ENCODE results near the gene ZNF319.

GRCh38 chr16:58034128-58034685 lies 33.7 kb upstream of the ZNF319 start:
- TF ChIP-seq, protein P1, sequence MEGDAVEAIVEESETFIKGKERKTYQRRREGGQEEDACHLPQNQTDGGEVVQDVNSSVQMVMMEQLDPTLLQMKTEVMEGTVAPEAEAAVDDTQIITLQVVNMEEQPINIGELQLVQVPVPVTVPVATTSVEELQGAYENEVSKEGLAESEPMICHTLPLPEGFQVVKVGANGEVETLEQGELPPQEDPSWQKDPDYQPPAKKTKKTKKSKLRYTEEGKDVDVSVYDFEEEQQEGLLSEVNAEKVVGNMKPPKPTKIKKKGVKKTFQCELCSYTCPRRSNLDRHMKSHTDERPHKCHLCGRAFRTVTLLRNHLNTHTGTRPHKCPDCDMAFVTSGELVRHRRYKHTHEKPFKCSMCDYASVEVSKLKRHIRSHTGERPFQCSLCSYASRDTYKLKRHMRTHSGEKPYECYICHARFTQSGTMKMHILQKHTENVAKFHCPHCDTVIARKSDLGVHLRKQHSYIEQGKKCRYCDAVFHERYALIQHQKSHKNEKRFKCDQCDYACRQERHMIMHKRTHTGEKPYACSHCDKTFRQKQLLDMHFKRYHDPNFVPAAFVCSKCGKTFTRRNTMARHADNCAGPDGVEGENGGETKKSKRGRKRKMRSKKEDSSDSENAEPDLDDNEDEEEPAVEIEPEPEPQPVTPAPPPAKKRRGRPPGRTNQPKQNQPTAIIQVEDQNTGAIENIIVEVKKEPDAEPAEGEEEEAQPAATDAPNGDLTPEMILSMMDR (IDR thresholded peaks at IDR 0.05): no peak
- TF ChIP-seq EP300 (IDR thresholded peaks at IDR 0.05) (no peak), POLR2A (IDR thresholded peaks at IDR 0.05) (no peak)

Measured in suprapubic skin (tissue), 3 donors.